K562 (cell line): ENCODE measurements around the gene SETD5. TPM values are rescaled to one million over a fixed set of nuclear protein-coding genes. Genes with fewer than 3 reads are reported as not detected.

Experiments used
- ATAC-seq: fragments of 200-7000 bp; cut with Tn5 transposase; 3 replicates; pipeline ENCODE4 v1.9.1; 2020; ENCODE audit warnings: moderate library complexity
- BruUV-seq: library from RNA; stranded (reverse); fragments of 400-500 nt; replicated peaks from 2 replicates; lab custom pipeline; 2021; lab: Mats Ljungman, UMichigan
- CTCF ChIA-PET: fragments of 300-600 bp; formaldehyde crosslinking; extraction: SDS; loops from one replicate; lab custom pipeline; 2021; ENCODE audit warnings: low intra/inter-chr PET ratio; lab: Yijun Ruan, JAX
- POLR2A ChIA-PET: fragments of 300-600, 350-650 bp; sonication (Branson Sonifier 250); formaldehyde crosslinking; extraction: SDS; loops from one replicate; lab custom pipeline; 2021; ENCODE audit warnings: antibody characterized with exemption, inconsistent platforms; lab: Yijun Ruan, JAX
- DNase-seq, 4 experiments: peaks; one replicate each; pipeline versions ENCODE4 v3.0.0 to v3.0.0-alpha.2; 2011 to 2018; ENCODE audit warnings: low spot score in 3 of 4, mixed read lengths in 3 of 4; ENCODE audit errors: extremely low read depth in 1 of 4
- FAIRE-seq: peaks from 2 replicates; lab custom pipeline; 2011; peaks lifted over from hg19 to GRCh38; lab: Jason Lieb, UNC
- H2AFZ ChIP-seq: 2 replicates; pipeline ENCODE4 v1.6.0; 2011; ENCODE audit warnings: low read depth, low read length, control low read depth, inconsistent platforms
- H3K27ac ChIP-seq: fragments of 200-600 bp; 3 replicates; pipeline ENCODE4 v1.8.0; 2011; ENCODE audit warnings: low read depth, mild to moderate bottlenecking, control low read depth, inconsistent platforms, low read length, moderate library complexity, mixed read lengths; ENCODE audit errors: extremely low read depth
- H3K27me3 ChIP-seq, 2 experiments: fragments of 300-600 bp in 1 of 2; 2 replicates in 1 of 2; 3 replicates in 1 of 2; pipeline versions ENCODE4 v1.6.0 to v1.8.0; 2011; ENCODE audit warnings: inconsistent platforms in 2 of 2, low read length in 2 of 2, mild to moderate bottlenecking in 1 of 2, mixed read lengths in 1 of 2, moderate library complexity in 1 of 2; ENCODE audit not compliant: control insufficient read depth in 2 of 2, insufficient read depth in 2 of 2
- H3K36me3 ChIP-seq: fragments of 300-600 bp; 3 replicates; pipeline ENCODE4 v1.8.0; 2011; ENCODE audit warnings: mild to moderate bottlenecking, low read length, inconsistent platforms; ENCODE audit not compliant: control insufficient read depth, insufficient read depth
- H3K4me1 ChIP-seq, 2 experiments: fragments of 200-600 bp in 1 of 2; replicated peaks in 1 of 2; 2 replicates in 1 of 2; 3 replicates in 1 of 2; pipeline versions ENCODE4 v1.5.1 to v1.8.0; 2011; ENCODE audit warnings: inconsistent platforms in 2 of 2, low read length in 2 of 2, mild to moderate bottlenecking in 1 of 2, mixed read lengths in 1 of 2, moderate library complexity in 1 of 2; ENCODE audit not compliant: control insufficient read depth in 2 of 2, insufficient read depth in 2 of 2
- H3K4me2 ChIP-seq: 2 replicates; pipeline ENCODE4 v1.6.1; 2011; ENCODE audit warnings: low read length, control low read depth, inconsistent platforms, mixed read lengths; ENCODE audit not compliant: insufficient read depth
- H3K4me3 ChIP-seq: fragments of 200-600 bp; sonication (generic), shearing (Covaris generic); 2 replicates; pipeline ENCODE4 v1.5.1; 2016; ENCODE audit warnings: control low read depth, inconsistent platforms
- H3K79me2 ChIP-seq: fragments of 200-600 bp; 3 replicates; pipeline ENCODE4 v1.8.0; 2011; ENCODE audit warnings: low read length, inconsistent platforms; ENCODE audit not compliant: control insufficient read depth, insufficient read depth
- H3K9ac ChIP-seq, 2 experiments: 2 replicates each; pipeline versions ENCODE4 v1.6.0 to v1.6.1; 2011; ENCODE audit warnings: low read depth in 2 of 2, low read length in 2 of 2, control low read depth in 1 of 2, inconsistent platforms in 1 of 2, mild to moderate bottlenecking in 1 of 2, mixed read lengths in 1 of 2; ENCODE audit not compliant: insufficient read depth in 1 of 2
- H3K9me1 ChIP-seq: one replicate; pipeline ENCODE4 v1.6.0; 2011; ENCODE audit warnings: inconsistent platforms, mild to moderate bottlenecking, low read length, moderate library complexity; ENCODE audit not compliant: control insufficient read depth, insufficient read depth
- H3K9me3 ChIP-seq: replicated peaks from 2 replicates; pipeline ENCODE4 v1.5.1; 2011; ENCODE audit warnings: low read depth, low read length, inconsistent platforms; ENCODE audit not compliant: control insufficient read depth, insufficient read depth
- H4K20me1 ChIP-seq: replicated peaks from 2 replicates; pipeline ENCODE4 v1.6.1; 2011; ENCODE audit warnings: low read length, inconsistent platforms, mixed read lengths; ENCODE audit not compliant: control insufficient read depth, insufficient read depth
- JUN ChIP-seq, 2 experiments: sonication (generic) in 1 of 2; formaldehyde crosslinking in 1 of 2; IDR thresholded peaks; 2 replicates each; pipeline versions ENCODE4 v1.6.1 to v1.8.0; 2012 to 2022; ENCODE audit warnings: borderline replicate concordance in 2 of 2, mild to moderate bottlenecking in 2 of 2, improper control_type of control experiment in 1 of 2, low read depth in 1 of 2, low read length in 1 of 2, missing genetic modification reagents in 1 of 2
- NBN ChIP-seq: fragments of 450-650 bp; IDR thresholded peaks from 2 replicates; pipeline ENCODE4 v1.6.1; 2016; ENCODE audit warnings: low read depth, mild to moderate bottlenecking
- RB1 ChIP-seq: fragments of 450-650 bp; IDR thresholded peaks from 2 replicates; pipeline ENCODE4 v1.6.1; 2017; ENCODE audit warnings: low read depth, mild to moderate bottlenecking
- TRIM25 ChIP-seq: fragments of 450-650 bp; IDR thresholded peaks from 2 replicates; pipeline ENCODE4 v1.7.0; 2016; ENCODE audit warnings: borderline replicate concordance
- ZNF239 ChIP-seq: fragments of 250-450 bp; sonication (Bioruptor Pico); IDR thresholded peaks from 2 replicates; pipeline ENCODE4 v1.4.0; 2020; ENCODE audit warnings: mild to moderate bottlenecking
- ZNF395 ChIP-seq: fragments of 200-800 bp; sonication (Bioruptor generic); IDR thresholded peaks from 2 replicates; pipeline ENCODE4 v1.6.1; 2017; ENCODE audit warnings: missing genetic modification characterization, missing compliant biosample characterization
- WGBS: fragments of 100-300 bp; shearing (Covaris generic); methylation state at CpG from one replicate; pipeline ENCODE4 v1.1.6; 2016; ENCODE audit warnings: low coverage, mixed read lengths; ENCODE audit not compliant: insufficient coverage; ENCODE audit errors: missing lambda C conversion rate; 5-methylcytosine and 5-hydroxymethylcytosine counted together
- in situ Hi-C: fragments of 300-500 bp; cut with MboI; formaldehyde crosslinking; loops from 4 replicates; pipeline ENCODE4 v1.15.0; 2018; ENCODE audit warnings: inconsistent platforms, mixed read lengths
- intact Hi-C: fragments of 100-400 bp; cut with micrococcal nuclease; formaldehyde crosslinking; loops from 2 replicates; pipeline ENCODE4 v1.14.2; 2022
- polyA plus RNA-seq, 8 experiments: library from polyadenylated mRNA; depleted of rRNA in 4 of 8; stranded (reverse) in 5 of 8; unstranded in 3 of 8; fragments of >200 nt; fragmentation: Nextera tagmentation in 2 of 8; fragmentation: Illumina TruSeq in 1 of 8; extraction: Ambion mirVana in 2 of 8; extraction: Trizol in 1 of 8; gene quantifications; 2 replicates each; pipeline versions ENCODE4 v1.2.1 to v1.2.3, GENCODE V29; 2011 to 2014; ENCODE audit warnings: inconsistent platforms in 1 of 8, missing spikeins in 1 of 8
- total RNA-seq, 7 experiments: library from RNA; depleted of rRNA in 6 of 7; stranded (reverse); fragments of >200 nt in 6 of 7; fragmentation: Illumina TruSeq in 2 of 7; extraction: Trizol in 2 of 7; gene quantifications; 2 replicates each; pipeline versions ENCODE4 v1.2.1 to v1.2.3, GENCODE V29; 2011 to 2021; ENCODE audit warnings: low replicate concordance in 1 of 7

The SETD5 gene
- total and polyA plus RNA-seq, 9 of the 15 experiments (the other 6 are each of a cell fraction or from before 2014, with no cell fraction given) = 20.8 to 135 (median 87.2) TPM

- Histone ChIP-seq H3K27ac (no peak overlapping the region), H3K9me1 (no peaks in the 10 kb centered on the region), H3K4me2 (no peak overlapping the region), H4K20me1 (no peaks in the 10 kb centered on the region; the same call in 1 of the 2 replicates), H3K9me3 (no peaks in the 10 kb centered on the region), H3K79me2 (peaks cover 51% of the 10 kb centered on the region), H2AFZ (no peak overlapping the region), H3K36me3 (peaks cover 92% of the 10 kb centered on the region), H3K9ac (no peak overlapping the region), H3K4me1 (no peaks in the 10 kb centered on the region), H3K4me3 (no peak overlapping the region), H3K27me3 (no peaks in the 10 kb centered on the region)
- WGBS = 100% methylated on average over 1 of the region's 1 CpG
- in situ Hi-C loops (no loop called here), intact Hi-C loops (no loop called here)
- DNase-seq (no peak), ATAC-seq (no peak), FAIRE-seq (no peak)
- ChIA-PET CTCF (no interaction called here), POLR2A (interaction anchor here (0.7 to 5.6 kb wide), 7 partner anchors 9 to 21 kb away, joined by 3 to 63 read pairs (median 3); partner anchors contain the start of genes SETD5 and THUMPD3)
- no TSS peak for BruUV-seq
- TF ChIP-seq TRIM25 (no peak), RB1 (no peak), JUN (IDR thresholded peaks at IDR 0.05; ENCODE audit: borderline replicate concordance, low read depth, low read length) (no peak), JUN (CRISPR knock-in tag; IDR thresholded peaks at IDR 0.05; ENCODE audit: borderline replicate concordance) (no peak), NBN (no peak), ZNF395 (CRISPR knock-in tag) (no peak), ZNF239 (no peak)
These were observed 19.4 kb upstream of the SETD5 start for GRCh38 chr3:9377981-9378380.
